ENCODE data around the gene RHOD. TPM values are rescaled to one million over a fixed set of nuclear protein-coding genes. Genes with fewer than 3 reads are reported as not detected.
A peak's percentile ranks its signal among the peaks of the same experiment; 100 is the strongest.

Gene RHOD
- total and polyA plus RNA-seq, 10 of the 15 experiments (the other 5 are each of a cell fraction or from before 2014, with no cell fraction given), result 0.15 to 2.6 (median 1.9) TPM; not detected in 2

GRCh38 chr11:67020949-67021348 lies 35.7 kb upstream of the RHOD start (continued):
- TF ChIP-seq REST (IDR thresholded peaks at IDR 0.05; ENCODE audit: low read depth, low read length) (no peak), CBFB (IDR thresholded peaks at IDR 0.05; ENCODE audit: low read depth) (peak; percentile 50; the same call in 1 of the 2 replicates), USF2 (IDR thresholded peaks at IDR 0.05; ENCODE audit: borderline replicate concordance, low read depth, low read length) (no peak), YBX1 (IDR thresholded peaks at IDR 0.05) (no peak), ZSCAN29 (IDR thresholded peaks at IDR 0.05) (no peak), MYB (IDR thresholded peaks at IDR 0.05; ENCODE audit: borderline replicate concordance, low read depth, low read length) (no peak), NR2C2 (IDR thresholded peaks at IDR 0.05; ENCODE audit: borderline replicate concordance, control insufficient read depth, insufficient read length, low read depth) (no peak), BCL11A (IDR thresholded peaks at IDR 0.05; ENCODE audit: low read depth, low read length) (peak; percentile 82), HDGF (IDR thresholded peaks at IDR 0.05) (no peak), SREBF2 (IDR thresholded peaks at IDR 0.05; ENCODE audit: low read length) (no peak), SIX5 (IDR thresholded peaks at IDR 0.05; ENCODE audit: low read depth, low read length, severe bottlenecking) (no peak), TCF12 (IDR thresholded peaks at IDR 0.05; ENCODE audit: low read depth, low read length) (peak; percentile 75; the same call in 1 of the 2 replicates), RCOR1 (conservative IDR thresholded peaks at IDR 0.05; ENCODE audit: low read depth, low read length) (no peak), NRF1 (conservative IDR thresholded peaks at IDR 0.05; ENCODE audit: low read depth, low read length) (no peak), ESRRA (IDR thresholded peaks at IDR 0.05; ENCODE audit: low read length) (no peak), SKIL (IDR thresholded peaks at IDR 0.05; ENCODE audit: low read depth, poor library complexity, severe bottlenecking) (no peak), CEBPZ (IDR thresholded peaks at IDR 0.05; ENCODE audit: low read depth, low read length) (no peak), PAX5 (IDR thresholded peaks at IDR 0.05; ENCODE audit: borderline replicate concordance, low read depth, low read length) (peak; percentile 43; the same call in 1 of the 2 replicates), BHLHE40 (IDR thresholded peaks at IDR 0.05; ENCODE audit: borderline replicate concordance in 1 of 2, low read depth in 2 of 2, low read length in 1 of 2) (no peak), SRF (IDR thresholded peaks at IDR 0.05; ENCODE audit: low read depth in 2 of 2, low read length in 2 of 2) (0 out of 4 replicates have a peak, but pooled peaks of 1 of the 2 experiments have one; percentile 9), SUZ12 (IDR thresholded peaks at IDR 0.05; ENCODE audit: unreplicated experiment) (no peak), WRNIP1 (IDR thresholded peaks at IDR 0.05; ENCODE audit: borderline replicate concordance, low read depth, low read length) (no peak), NBN (IDR thresholded peaks at IDR 0.05) (no peak)
